ENCODE measurements around the gene ATF1.
"Not testable (repeated sequence)": the region's sequence is repeated elsewhere in the genome, so short reads cannot be mapped to it uniquely, and the experiment has no call there.

ATF1 gene

DNA sequence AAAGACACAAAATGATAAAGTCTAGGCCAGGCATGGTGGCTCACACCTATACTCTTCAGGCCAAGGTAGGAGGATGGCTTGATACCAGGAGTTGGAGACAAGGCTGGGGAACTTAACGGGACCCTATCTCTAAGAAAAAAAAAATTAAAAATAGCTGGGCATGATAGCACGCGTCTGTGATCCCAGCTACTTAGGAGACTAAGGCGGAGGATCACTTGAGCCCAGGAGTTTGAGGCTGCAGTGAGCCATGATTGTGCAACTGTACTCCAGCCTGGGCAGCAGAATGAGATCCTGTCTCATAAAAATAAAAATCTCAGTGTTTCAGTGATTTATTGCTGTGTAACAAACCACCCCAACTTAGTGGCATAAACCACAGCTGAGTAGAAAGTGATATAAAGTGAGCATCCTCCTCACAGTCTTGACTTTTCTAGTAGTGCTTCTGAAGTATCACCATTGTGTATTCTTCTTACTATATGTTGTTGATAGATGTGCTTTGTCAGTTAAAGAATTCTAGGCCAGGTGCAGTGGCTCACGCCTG is 10.6 kb upstream of the ATF1 start:
- no peak for DNase-seq

DNA sequence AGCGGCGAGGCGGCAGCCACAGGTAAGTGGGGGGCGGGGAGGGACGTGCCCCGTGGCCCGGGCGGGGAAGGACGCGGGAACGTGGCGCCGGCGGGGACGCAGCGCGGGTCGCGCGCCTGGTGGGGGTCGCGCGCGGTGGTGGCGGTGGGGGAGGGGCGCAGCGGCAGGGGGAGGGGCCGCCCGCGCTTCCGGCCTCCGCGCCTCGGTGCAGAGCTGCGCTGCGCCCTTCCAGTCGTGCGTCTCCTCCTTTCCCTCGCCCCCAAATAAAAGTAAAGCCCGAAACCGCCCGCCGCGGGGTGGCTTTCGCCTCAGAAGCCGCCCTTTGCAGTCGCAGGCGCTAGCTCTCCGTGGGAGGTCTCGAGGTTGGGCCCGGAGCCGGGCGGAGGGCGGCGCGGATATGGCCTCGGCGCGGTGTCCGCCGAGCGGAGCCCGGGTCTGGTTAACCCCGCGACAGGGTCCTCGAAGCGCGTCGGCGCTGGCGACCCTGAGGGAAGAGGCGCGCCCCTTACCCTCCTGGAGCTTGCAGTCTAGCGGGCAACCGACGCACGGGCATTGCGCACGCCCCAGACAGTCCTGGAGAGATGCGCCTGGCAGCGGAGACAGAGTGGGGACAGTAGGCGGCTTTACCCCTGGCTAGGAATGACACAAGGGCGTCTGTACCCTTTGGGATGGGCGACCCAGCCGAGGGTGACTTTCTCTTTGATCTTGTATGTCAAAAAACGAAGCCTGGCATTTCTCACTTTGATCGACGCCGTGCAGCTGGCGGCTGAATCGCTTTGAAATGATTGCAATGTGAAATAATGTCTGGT is 589 bp downstream of the ATF1 start:
- DNase-seq = peak; percentile 67 to 71

DNA sequence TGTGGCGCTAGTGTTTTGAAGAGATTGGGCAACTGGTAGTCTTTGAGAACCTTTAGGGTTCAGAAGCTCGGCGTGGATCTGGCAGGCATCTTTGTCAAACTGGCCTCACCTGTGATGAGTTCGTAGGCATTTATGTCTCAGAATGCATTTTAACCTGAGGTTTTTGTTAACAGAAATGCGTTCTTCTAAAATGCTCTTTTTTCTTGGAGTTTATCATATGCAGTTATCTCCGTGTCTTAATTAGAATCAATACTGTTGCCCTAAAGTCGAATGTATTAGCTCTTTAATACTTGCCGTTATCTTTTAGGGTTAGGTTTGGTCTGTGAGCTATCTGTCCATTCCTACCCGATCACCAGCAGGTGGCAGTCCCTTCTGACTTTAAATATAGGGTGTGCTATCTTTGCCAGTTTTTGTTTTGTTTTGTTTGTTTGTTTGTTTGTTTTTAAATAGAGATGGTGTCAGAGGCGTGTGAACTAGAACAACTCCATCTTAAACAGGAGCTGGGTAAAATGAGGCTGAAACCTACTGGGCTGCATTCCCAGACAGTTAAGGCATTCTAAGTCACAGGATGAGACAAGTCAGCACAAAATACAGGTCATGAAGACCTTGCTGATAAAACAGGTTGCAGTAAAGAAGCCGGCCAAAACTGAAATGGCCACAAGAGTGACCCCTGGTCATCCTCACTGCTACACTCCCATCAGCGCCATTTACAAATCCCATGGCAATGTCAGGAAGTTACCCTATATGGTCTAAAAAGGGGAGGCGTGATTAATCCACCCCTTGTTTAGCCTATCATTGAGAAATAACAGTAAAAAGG is 1.4 kb downstream of the ATF1 start:
- peak; percentile 73 to 74 for DNase-seq

DNA sequence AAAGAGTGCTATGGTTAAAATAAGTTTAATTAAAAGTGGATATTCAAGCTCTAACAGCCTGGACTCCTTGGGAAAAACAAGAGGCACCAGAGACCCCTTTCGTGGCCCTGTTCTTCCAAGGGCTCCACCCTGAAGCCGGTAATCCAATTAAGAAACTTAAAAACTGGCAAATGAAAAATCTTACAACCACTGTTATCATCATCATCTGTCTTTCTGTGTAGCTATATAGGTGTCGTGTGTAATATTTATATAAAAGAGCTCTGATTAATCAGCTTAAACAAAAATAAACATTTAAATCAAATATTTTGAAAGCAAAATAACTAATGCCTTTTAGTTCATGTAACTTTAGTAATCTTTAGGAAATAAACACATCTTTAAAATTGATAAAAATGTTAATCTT is 4.5 kb downstream of the ATF1 start:
- DNase-seq = no peak

DNA sequence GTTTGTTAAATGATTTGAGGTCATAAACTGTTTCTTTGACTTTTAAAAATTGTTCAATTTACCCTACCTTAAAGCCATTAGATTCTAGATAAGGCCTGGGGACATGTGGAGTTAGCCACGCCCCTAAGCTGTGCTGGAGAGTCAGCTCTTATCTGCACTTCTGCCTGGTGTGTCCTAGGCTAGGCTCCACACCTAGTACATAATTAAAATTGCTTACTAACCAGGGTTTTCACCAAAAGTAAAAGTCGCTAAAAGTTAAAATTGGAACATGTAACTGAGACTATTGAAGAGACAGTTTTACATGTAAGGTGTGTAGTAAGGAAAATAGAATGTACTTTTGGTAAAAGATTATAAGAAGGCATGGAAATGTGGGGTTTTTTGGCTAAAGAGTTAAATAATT is 4.9 kb downstream of the ATF1 start:
- not testable (repeated sequence) for DNase-seq

GRCh38 chr12:50771409-50771808 is 7.5 kb downstream of the ATF1 start:
- DNase-seq = no peak

GRCh38 chr12:50772470-50772869 is 8.6 kb downstream of the ATF1 start:
- DNase-seq = no peak

GRCh38 chr12:50772877-50773276 is 9.0 kb downstream of the ATF1 start:
- DNase-seq = no peak

DNA sequence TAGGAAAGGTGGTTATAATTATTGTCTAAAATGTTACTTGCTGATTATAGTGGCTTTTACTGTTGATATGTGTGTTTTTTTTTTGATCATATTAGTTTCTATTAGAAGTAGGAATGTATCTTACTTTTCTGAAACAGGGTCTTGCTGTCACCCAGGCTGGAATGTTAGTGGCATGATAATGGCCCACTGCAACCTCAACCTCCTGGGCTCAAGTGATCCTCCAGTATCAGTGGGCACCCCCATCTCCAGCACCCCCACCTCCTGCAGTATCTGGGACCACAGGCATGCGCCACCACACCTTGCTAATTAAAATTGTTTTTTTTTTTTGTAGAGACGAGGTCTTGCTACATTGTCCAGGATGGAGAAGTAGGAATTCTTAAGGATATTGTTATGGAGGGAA is 11.3 kb downstream of the ATF1 start:
- no peak for DNase-seq

DNA sequence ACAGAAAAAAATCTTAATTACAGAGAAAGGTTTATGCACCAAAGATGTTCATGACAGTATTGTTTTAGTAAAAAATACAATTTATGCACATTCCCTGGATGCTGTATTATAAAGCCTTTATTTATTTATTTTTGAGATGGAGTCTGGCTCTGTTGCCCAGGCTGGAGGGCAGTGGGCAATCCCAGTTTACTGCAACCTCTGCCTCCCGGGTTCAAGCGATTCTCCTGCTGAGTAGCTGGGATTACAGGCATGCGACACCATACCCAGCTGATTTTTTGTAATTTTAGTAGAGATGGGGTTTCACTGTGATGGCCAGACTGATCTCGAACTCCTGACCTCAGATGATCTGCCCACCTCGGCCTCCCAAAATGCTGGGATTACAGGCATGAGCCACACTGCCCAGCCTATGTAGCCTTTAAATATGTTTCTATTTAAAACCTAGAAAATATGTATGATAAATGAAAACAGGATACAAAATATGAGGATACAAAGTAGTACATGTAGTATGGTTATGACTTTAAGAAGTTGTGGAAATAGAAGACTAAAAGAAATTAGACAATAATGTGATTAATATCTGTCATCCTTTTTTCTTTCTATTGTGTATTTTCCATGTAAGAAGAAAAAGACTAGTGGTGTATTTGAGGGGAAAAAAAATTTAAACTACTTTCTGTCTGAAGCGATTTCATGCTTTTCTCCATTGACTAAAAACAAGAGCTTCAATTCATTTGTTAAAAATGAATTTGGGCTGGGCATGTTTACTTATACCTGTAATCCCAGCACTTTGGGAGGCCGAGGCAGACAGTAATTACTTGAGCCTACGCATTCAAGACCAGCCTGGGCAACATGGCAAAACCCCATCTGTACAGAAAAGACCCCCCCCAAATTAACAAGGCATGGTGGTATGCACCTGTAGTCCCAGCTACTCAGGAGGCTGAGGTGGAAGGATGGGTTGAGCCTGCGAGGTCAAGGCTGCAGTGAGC is 13.1 kb downstream of the ATF1 start:
- DNase-seq = no peak

DNA sequence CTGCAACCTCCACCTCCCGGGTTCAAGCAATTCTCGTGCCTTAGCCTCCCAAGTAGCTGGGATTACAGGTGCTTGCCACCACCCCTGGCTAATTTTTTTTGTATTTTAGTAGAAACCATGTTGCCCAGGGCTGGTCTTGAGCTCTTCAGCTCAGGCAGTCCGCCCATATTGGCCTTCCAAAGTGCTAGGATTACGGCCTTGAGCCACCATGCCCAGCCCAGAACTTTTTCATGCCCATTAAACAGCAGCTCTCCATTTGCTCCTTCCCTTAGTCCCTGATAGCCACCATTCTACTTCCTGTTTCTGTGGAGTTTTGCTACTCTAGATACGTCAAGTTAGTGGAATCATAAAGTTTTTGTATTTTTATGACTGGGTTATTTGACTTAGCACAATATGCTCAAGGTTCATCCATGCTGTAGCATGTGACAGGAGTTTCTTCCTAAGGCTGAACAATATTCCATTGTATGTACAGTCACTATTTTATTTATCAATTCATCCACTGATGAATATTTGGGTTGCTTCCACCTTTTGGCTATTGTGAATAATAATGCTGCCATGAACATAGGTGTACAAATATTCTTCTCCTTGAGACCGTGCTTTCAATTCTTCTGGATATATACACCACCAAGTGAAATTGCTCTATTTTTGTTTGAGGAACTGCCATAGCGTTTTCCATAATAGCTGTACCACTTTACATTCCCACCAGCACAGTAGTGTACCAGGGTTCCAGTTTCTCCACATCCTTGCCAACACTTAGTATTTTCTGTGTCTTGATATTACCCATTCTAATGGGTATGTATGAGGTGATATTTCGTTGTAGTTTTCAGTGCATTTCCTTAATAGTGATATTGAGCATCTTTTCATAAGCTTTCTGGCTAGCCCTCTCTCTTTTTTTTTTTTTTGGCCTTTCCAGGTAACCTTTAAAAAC is 15.0 kb downstream of the ATF1 start:
- no peak for DNase-seq

DNA sequence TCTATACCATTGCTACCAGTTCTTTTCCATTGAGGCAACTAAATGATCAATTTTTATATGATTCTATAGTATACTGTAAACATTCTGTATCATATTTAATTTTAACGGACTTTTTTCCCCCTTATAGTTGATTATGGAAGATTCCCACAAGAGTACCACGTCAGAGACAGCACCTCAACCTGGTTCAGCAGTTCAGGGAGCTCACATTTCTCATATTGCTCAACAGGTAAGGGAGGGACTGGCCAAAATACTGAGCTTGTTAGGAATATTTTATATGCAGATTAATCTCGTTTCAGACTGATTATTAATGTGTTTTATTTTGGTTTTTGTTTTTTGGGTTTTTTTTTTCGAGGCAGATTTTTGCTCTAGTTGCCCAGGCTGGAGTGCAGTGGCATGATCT is 16.1 kb downstream of the ATF1 start:
- DNase-seq = no peak

GRCh38 chr12:50784501-50784900 is 20.6 kb downstream of the ATF1 start:
- no peak for DNase-seq

GRCh38 chr12:50785406-50786001 is 21.6 kb downstream of the ATF1 start:
- no peak for DNase-seq

DNA sequence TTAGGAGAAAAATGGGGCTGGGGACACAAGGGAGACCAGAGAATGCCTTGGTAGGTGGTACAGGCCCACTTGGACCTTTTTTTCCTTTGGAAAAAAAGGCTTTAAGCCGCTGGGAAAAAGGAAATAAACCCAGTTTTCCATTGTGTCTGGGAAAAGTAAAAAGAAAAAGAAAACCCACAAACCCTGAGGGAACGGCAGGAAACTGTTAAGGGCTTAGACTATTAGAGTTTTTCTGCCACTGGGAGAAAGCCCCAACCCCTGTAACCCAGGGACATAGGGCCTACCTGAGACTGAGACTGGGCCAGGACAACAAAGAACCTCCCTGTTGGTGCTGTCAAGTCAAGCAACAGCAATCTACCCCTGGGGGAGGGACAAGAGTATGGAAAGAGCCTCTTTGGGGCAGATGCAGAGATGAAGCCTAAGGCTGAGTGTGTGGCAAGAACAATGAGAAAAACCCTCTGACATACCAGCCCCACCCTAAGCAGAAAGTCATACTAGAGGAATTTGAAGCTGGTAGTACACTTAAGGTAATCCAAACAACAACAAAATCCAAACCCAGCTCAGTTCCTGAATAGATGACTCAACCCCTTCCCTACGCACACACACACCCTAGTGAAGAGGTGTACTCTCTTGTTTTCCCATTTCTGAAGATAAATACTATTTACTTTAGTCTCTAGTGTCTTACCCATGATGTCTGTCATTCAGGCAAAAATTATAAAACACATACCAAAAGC is 22.8 kb downstream of the ATF1 start:
- no peak for DNase-seq

DNA sequence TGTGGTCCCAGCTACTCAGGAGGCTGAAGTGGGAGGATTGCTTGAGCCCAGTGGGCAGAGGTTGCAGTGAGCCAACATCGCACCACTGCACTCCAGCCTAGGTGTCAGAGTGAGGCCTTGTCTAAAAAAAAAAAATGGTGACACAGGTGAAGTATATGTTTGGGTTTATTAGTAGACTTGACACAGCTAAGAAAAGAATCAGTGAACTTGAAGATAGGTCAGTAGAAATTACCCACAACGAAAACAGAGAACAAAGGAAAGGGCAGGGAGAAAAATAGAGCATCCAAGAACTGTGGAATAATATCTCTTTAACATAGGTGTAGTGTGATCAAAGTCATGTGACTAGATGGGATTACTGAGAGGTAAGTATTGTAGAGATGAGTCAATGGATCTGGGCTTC is 23.7 kb downstream of the ATF1 start:
- no peak for DNase-seq

- DNase-seq = no peak
These were observed 24.7 kb downstream of the ATF1 start for GRCh38 chr12:50788561-50788960.

- DNase-seq = no peak
These were observed 26.2 kb downstream of the ATF1 start for GRCh38 chr12:50790081-50790480.

DNA sequence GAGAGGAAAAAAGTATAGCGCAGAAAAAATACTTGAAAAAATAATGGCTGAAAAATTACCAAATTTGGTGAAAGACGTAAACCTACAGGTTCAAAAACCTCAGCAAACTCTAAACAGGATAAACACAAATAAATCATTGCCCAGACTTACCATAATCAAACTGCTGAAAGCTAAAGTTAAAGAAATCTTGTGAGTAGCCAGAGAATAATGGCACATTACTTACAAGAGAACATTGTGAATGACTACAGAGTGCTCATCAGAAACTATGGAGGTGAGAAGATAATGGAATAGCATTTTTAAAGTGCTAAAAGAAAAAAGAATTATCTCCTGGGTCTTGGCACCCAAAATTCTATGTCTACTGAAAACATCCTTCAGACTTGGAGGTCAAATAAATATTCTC is 36.0 kb downstream of the ATF1 start:
- peak in 1 of 2 experiments; percentile 7 for DNase-seq

GRCh38 chr12:50803230-50803875 is 39.5 kb downstream of the ATF1 start:
- no peak for DNase-seq

Data from Kasumi-1 (cell line).